Stimulated activated naive CD4-positive, alpha-beta T cell treated with Interleukin-2 at 50 U/mL for 16 hours (primary cell): ENCODE results near the gene KLK8.
"Not testable (repeated sequence)": the region's sequence is repeated elsewhere in the genome, so short reads cannot be mapped to it uniquely, and the experiment has no call there.

Source experiments
- DNase-seq: peaks from one replicate; lab custom pipeline; 2025; lab: John Stamatoyannopoulos, UW

The KLK8 gene

GRCh38 chr19:51018745-51019543, 17.5 kb upstream of the KLK8 start:
- no peak for DNase-seq

- no peak for DNase-seq
Observed at GRCh38 chr19:51016798-51017683, 15.6 kb upstream of the KLK8 start.

- no peak for DNase-seq
Observed at GRCh38 chr19:51015691-51016267, 14.4 kb upstream of the KLK8 start.

- no peak for DNase-seq
Observed at GRCh38 chr19:51014242-51014641, 12.8 kb upstream of the KLK8 start.

- DNase-seq: no peak
Observed at GRCh38 chr19:51012661-51013190, 11.3 kb upstream of the KLK8 start.

GRCh38 chr19:51010066-51010795, 8.8 kb upstream of the KLK8 start:
- DNase-seq: no peak

- DNase-seq: no peak
Observed at GRCh38 chr19:51009061-51009891, 7.9 kb upstream of the KLK8 start.

- no peak for DNase-seq
Observed at GRCh38 chr19:51007488-51007887, 6.1 kb upstream of the KLK8 start.

GRCh38 chr19:51006406-51006805, 5.0 kb upstream of the KLK8 start:
- DNase-seq: no peak

GRCh38 chr19:51005248-51005647, 3.8 kb upstream of the KLK8 start:
- no peak for DNase-seq

- DNase-seq: no peak
Observed at GRCh38 chr19:51003316-51003715, 1.9 kb upstream of the KLK8 start.

- no peak for DNase-seq
Observed at GRCh38 chr19:51002542-51003311, 1.3 kb upstream of the KLK8 start.

GRCh38 chr19:51002089-51002532, 707 bp upstream of the KLK8 start:
- DNase-seq: no peak

GRCh38 chr19:51000981-51001380, 423 bp downstream of the KLK8 start:
- no peak for DNase-seq

- DNase-seq: no peak
Observed at GRCh38 chr19:51000426-51000825, 978 bp downstream of the KLK8 start.

- DNase-seq: no peak
Observed at GRCh38 chr19:50998686-50999085, 2.7 kb downstream of the KLK8 start.

- no peak for DNase-seq
Observed at GRCh38 chr19:50998061-50998460, 3.3 kb downstream of the KLK8 start.

- DNase-seq: no peak
Observed at GRCh38 chr19:50994129-50994528, 7.3 kb downstream of the KLK8 start.

- DNase-seq: no peak
Observed at GRCh38 chr19:50992666-50993035, 8.8 kb downstream of the KLK8 start.

- not testable (repeated sequence) for DNase-seq
Observed at GRCh38 chr19:50984416-50984815, 17.0 kb downstream of the KLK8 start.
